GM18507 (cell line): ENCODE data around the gene SARNP.
A peak's percentile ranks its signal among the peaks of the same experiment; 100 is the strongest.
"Not testable (repeated sequence)": the region's sequence is repeated elsewhere in the genome, so short reads cannot be mapped to it uniquely, and the experiment has no call there.

Experiments used
- DNase-seq: peaks from one replicate; pipeline ENCODE4 v3.0.0; 2011; ENCODE audit warnings: low read depth; ENCODE audit not compliant: insufficient read length; ENCODE audit errors: extremely low spot score
- FAIRE-seq: peaks from 2 replicates; lab custom pipeline; 2011; peaks lifted over from hg19 to GRCh38; lab: Jason Lieb, UNC

SARNP gene

DNA sequence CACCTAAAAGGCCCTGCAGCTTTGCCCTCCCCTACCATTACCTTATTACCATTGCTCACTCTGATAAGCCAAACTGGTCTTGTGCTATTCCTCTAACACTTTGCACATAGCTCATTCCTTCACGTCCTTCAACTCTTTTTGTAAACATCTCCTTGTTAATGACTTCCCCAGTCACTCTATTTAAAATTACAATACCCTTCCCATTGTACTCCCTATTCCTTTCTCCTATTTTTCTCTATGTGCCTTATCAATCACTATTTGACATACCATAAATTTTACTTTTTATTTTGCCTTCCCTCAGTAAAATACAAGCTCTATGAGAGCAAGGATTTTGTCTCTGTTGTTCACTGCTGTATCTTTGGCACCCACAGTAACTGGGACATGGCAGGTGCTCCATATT is 5.4 kb downstream of the SARNP start:
- no peak for FAIRE-seq

DNA sequence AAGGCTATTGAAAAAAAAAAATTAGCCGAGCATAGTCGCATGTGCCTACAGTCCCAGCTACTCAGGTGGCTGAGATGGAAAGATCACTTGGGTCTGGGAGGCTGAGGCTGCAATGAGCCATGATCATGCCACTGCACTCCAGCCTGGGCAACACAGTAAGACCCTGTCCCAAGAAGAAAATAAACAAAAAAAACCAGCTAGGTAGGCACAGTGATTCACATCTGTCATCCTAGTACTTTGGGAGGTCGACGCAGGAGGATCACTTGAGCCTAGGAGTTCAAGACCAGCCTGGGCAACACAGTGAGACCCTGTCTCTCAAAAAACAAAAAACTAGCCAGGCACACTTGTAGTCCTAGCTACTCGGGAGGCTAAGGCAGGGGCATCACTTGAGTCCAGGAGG is 8.2 kb downstream of the SARNP start:
- FAIRE-seq (no peak), DNase-seq (no peak)

More for the DNA sequence above, 5.4 kb downstream of the SARNP start:
- no peak for DNase-seq

DNA sequence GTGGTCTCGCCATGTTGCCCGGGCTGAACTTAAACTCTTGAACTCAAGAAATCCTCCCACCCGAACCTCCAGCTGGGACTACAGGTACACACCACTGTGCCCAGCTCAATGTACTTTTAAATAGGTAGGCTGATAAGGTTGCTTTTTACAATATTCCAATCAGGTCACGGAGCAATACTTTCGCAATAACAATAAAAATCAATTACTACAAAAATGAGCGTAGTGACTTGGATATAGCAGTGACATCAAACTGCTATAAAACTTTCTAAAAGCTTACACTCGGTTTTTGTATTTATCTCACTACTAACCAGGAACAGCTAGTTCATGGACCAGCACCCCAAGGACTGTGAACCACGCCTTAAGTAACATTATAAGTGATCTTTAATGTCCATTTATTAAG is 10.5 kb downstream of the SARNP start:
- DNase-seq (no peak), FAIRE-seq (no peak)

DNA sequence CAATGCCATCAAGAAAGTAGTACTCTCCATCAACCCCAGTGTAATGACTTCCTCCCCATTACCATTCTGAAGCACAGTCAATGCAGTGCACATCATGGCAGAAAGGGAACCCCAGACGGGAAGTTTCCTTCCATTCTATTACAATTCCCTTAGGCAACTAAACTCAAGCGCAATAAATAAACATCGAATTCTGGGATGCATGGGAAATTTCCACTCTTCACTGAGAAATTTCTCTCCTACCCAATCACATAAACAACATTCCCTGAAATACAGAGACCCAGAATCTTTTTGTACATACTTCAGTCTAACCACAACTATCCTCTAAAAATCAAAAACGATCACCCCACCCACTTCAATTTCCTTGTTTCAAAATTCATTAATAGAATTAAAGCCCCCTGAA is 20.0 kb downstream of the SARNP start:
- DNase-seq (no peak), FAIRE-seq (no peak)

DNA sequence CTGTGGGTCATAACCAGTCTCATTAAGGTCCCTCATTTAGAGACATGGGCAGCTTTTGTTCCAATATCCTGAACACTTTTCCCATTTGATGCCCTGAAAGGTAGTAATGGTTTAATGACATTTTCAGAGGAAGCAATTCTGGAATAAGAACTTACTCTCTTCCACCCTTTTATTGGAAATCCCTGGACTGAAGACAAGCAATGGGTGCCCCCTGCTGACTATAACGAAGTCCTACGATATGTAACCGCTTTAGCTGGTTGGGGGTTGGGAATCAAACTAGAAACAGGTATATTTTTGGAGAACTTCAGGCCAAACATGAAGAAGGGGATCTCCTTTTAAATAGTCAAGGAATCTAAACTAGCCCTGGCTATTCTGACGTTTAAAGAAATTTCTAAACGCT is 20.5 kb downstream of the SARNP start:
- FAIRE-seq (peak; percentile 38), DNase-seq (no peak)

DNA sequence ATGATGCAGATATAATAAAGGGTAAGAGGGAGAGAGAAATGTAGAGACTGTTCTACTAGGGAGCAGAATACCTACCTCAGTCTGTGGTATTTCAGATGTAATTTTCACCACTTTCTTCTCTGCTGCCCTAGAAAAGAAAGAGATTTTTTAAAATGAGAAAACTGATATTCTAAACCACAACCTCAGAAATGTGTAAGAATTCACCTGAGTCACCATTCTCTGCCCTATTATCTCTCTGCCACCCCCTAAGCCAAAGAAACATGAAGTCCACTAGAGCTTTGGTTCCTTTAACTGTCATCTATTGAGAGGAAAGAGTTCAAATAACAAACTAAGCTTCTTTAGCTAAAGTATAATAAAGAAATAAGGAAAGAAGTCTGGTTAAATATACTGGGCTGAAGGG is 21.6 kb downstream of the SARNP start:
- DNase-seq (no peak), FAIRE-seq (no peak)

DNA sequence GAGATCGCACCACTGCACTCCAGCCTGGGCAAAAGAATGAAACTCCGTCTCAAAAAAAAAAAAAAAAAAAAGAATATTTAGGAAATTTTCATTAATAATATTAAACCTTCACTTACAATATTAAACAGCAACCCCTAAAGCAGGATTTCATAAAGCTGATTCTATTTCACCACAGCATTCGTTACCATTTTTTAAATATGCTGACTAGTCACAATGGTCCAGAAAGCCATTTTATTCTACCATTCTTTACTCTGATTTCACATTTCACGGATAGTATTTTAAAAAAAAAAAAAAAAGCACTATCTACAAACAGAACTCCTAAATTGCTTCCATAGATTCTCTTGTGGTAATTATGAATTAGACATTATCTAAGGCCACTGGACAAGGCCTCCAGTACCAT is 27.6 kb downstream of the SARNP start:
- DNase-seq (no peak), FAIRE-seq (no peak)

DNA sequence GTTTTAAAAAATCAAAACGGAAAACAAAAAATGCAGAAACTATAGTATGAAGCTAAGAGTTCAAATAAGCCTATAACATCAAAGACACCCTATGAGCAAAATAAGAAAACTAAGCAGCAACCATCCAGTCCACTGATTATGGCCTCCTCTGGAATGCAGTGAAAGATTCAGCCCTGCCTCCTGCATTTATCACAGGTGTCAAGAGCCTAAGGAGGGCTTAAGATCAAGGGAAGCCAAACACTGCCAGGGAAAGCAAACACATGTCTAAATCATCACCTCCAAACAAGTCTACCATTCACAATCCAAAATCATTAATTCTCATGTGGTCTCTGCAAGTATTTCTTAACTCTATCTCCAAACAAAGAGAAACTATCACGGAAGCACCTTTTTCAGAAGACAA is 28.4 kb downstream of the SARNP start:
- no peak for DNase-seq
- no peak for FAIRE-seq

DNA sequence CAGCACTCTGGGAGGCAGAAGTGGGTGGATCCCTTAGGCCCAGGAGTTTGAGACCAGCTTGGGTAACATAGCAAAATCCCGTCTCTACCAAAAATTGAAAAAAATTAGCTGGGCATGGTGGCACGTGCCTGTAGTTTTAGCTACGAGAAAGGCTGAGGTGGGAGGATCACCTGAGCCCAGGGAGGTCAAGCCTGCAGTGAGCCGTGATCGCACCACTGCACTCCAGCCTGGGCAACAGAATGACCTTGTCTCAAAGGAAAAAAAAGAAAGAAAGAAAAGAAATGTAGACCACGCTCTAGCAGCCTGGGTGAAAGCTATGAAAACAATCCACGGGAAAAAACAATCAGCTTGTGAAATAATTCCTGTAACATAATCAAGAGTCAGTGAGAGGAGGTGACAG is 29.0 kb downstream of the SARNP start:
- no peak for FAIRE-seq
- DNase-seq: no peak

DNA sequence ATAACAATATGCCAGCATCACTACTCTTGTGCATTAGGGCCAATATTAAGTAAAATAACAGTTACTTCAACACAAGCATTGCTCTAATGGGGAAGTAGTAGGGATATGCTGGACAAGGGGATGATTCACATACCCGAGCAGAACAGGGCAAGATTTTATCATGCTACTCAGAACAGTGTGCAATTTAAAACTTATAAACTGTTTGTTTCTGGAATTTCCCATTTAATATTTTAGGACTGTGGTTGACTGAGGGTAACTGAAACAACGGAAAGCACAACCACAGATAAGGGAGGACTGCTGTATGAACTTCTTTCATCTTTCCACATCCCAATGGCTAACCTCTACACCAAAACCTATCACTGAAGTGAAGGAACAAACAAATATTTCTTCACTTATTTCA is 36.8 kb downstream of the SARNP start:
- no peak for DNase-seq
- no peak for FAIRE-seq

DNA sequence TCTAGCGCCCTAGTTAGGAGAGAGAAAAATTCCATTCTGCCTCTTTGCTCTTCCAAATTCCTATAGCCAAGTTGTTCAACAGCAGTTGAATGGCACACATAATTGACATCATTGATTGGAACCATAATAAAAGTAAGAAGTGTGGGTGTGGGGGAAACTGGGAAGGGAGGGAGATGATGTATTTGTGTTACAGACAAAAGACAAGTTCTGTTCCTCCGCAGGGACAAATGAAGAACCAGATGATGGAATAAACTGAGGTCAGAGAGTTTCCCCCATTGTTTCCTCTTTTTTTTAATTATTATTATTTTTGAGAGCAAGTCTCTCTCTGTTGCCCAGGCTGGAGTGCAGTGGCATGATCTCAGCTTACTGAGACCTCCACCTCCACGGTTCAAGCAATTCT is 39.7 kb downstream of the SARNP start:
- no peak for DNase-seq
- FAIRE-seq: no peak

DNA sequence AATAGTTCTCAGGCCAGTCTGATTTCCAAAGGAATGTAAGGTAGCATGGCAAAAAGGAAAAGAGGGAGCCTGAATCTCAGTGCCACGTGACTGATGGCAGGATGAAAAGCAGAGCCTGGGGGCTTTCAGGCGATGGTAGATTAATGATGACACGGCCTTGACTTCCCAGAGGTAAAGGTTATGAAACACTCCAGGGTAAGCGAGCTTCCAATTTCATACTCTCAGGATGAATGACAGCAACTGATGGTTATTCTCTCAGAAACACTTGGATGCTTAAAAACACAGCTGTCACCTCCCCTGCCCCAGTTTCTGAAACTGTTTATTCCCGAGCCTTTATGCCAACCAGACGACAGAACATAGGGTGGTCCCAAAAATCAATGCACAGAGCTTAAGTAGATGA is 45.8 kb downstream of the SARNP start:
- FAIRE-seq (no peak), DNase-seq (no peak)

DNA sequence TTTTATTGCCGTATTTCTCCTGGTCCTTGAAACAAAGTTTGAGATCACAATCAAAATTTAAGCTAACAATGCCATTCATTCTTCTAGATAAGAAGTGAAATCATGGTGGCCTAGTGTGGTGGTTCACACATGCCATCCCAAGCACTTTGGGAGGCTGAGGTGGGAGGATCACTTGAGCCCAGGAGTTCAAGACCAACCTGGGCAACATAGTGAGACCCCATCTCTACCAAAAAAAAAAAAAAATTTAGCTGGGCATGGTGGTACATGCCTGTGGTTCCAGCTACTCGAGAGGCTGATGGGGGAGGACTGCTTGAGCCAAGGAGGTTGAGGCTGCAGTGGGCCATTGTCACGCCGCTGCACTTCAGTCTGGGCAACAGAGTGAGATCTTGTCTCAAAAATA is 50.4 kb downstream of the SARNP start:
- DNase-seq (no peak), FAIRE-seq (no peak)

DNA sequence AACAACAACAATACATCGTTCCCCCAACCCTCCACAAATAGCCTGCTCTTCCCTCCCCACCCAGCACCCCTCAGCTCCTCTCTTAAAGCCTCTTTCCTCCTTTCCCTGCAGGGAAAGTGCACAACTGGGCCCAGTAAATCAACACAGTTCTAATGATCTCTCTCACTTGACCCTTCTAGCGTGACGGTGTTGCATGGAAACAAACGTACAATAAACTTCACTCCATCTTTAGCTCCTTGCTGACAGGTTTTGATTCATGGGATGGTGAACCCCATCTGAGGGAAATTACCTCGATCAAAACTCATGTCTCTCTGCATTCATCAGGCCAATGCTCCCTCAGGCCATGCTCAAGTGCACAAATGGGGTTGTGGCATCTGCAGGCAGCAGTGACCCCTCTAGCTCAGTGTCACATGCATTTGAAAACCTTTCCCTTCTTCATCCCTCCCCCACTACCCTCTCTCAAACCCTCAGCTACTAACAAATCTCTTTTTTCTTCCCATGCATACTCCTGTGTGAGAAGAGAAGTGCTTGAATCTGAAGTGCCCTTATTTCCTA is 51.7 kb downstream of the SARNP start:
- no peak for DNase-seq

DNA sequence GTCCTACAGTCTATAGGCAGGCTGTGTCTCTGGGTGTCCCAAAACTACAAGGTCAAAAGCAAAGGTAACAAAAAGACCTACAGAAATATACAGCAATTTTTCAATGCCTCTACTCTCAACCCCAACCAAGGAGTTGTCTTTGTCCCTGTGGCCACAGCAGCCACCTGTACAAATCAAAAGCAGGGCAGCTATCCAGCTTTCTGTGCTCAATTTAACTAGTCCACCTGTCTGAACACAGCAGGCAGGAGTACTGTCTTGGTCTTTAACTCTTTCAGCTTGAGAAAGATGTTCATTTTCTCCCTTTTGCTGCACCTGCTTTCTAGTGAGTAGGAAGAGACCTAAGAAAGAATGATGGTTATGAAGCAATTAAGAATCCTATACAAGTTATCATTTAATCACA is 54.9 kb downstream of the SARNP start:
- FAIRE-seq (no peak), DNase-seq (no peak)

More for the DNA sequence above, 51.7 kb downstream of the SARNP start:
- FAIRE-seq: no peak

DNA sequence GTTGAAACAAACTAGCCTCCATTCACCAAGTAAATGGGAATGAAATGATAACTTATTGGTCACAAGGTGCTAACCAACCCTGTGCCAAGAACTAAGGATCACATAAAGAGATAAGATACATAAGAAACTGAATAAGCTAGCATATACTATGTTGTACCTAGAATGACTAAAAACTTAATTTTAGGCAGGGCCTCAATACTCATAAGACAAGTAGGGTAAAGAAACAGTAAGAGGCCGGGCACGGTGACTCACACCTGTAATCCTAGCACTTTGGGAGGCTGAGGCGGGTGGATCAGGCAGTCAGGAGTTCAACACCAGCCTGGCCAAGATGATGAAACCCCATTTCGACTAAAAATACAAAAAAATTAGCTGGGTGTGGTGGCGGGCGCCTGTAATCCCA is 56.9 kb downstream of the SARNP start:
- no peak for FAIRE-seq

DNA sequence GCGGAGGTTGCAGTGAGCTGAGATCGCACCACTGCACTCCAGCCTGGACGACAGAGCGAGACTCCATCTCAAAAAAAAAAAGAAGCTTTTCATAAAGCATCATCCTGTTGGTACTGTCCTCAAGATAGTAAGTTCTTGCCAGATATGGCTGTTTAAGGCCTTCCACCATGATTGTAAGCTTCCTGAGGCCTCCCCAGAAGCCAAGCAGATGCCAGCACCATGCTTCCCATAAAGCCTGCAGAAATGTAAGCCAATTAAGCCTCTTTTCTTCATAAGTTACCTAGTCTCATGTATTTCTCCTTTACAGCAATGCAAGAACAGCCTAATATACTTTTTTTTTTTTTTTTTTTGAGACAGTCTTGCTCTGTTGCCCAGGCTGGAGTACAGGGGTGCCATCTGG is 58.9 kb downstream of the SARNP start:
- not testable (repeated sequence) for FAIRE-seq, DNase-seq

More for the DNA sequence above, 56.9 kb downstream of the SARNP start:
- DNase-seq: no peak

DNA sequence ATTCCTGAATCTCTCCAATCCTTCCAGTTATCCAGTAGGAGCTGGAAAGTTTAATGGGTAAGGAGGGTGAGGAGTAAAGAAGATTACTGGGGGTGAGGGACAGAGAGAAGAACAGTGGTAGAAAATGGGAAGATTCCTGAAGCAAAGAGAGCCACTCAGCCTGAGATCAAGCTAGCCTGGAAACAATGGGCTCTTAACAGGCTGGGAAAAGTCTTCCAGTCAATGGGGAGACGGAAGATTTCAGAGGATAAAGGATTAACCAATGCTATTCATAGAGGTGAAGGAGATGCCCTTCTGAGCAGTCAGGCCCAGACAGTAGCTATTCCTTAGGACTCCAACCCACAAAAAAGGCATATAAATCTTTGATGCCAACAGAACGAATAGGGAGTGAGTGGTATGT is 59.8 kb downstream of the SARNP start:
- DNase-seq (no peak), FAIRE-seq (no peak)

DNA sequence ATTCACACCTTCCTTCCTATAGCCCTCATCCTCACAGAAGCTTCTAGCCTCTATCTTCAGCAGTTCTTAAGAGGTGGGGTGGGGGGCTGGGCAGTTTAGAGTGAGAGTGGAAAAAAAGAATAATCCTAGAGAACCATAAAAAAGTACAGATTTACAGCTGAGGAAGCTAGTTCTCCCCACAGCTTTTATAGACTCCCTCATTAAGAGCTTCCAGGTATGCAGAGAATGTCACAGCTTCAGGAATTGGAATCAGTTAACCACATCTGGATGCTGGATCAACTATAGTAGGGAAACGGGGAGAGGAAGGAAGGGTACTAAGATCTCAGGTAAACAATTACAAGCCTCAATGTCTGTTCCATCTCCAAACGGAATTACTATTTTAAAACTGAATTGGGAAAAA is 62.3 kb downstream of the SARNP start:
- FAIRE-seq (no peak), DNase-seq (no peak)

DNA sequence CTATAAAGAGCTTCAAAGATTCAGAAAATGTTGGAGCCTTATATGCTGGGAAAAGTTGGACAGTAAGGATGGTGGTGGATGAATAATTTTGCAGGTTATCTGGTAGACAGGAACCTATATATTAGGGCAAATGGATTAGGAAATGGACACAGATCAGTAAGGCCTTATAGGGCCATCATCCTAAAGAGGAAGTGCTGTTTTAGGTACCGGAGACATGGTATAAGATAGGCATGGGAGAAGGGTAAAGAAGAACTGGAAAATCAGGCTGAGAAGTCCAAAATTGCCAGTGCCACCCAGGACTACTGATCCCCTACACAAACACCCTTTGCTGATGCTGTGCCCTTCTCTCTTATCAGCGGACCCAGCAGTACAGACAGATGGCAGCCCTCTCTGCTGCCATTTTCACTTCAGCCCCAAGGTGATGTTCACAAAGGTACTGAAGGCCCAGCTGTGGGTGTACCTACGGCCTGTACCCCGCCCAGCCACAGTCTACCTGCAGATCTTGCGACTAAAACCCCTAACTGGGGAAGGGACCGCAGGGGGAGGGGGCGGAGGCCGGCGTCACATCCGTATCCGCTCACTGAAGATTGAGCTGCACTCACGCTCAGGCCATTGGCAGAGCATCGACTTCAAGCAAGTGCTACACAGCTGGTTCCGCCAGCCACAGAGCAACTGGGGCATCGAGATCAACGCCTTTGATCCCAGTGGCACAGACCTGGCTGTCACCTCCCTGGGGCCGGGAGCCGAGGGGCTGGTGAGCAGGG is 69.1 kb downstream of the SARNP start:
- no peak for FAIRE-seq
- no peak for DNase-seq

DNA sequence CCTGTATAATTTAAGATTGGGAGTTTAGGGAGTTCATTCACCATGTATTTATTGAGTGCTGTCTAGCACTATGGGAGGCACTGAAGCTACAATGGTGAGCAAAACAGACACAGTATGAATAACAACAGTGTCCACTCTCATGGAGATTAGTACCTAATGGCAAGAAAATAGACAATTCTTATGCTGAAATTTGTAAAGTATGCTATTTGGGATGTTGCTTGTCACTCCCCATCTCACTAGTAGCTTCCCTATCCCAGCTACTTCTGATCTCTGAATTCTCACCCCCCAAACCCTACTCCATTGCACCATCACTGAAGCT is 70.7 kb downstream of the SARNP start:
- DNase-seq (no peak), FAIRE-seq (no peak)
